GM12878 (cell line): ENCODE results near the gene BCAS3. TPM values are rescaled to one million over a fixed set of nuclear protein-coding genes. Genes with fewer than 3 reads are reported as not detected.

ENCODE experiments used
- ATAC-seq: fragments of 200-7000 bp; cut with Tn5 transposase; 3 replicates; pipeline ENCODE4 v1.9.1; 2020; ENCODE audit warnings: mild to moderate bottlenecking, moderate library complexity
- BruUV-seq: library from RNA; stranded (reverse); fragments of 400-500 nt; replicated peaks from 2 replicates; lab custom pipeline; 2021; lab: Mats Ljungman, UMichigan
- CTCF ChIA-PET: fragments of 300-600 bp; sonication (Branson Sonifier 250); formaldehyde crosslinking; extraction: SDS; loops from one replicate; lab custom pipeline; 2021; ENCODE audit warnings: inconsistent platforms; lab: Yijun Ruan, JAX
- POLR2A ChIA-PET: fragments of 350-600 bp; formaldehyde crosslinking; extraction: SDS; loops from one replicate; lab custom pipeline; 2021; ENCODE audit warnings: inconsistent platforms; lab: Charles Lee
- RAD21 ChIA-PET: fragments of 300-600 bp; sonication (Branson Sonifier 250); formaldehyde crosslinking; loops from one replicate; lab custom pipeline; 2023; ENCODE audit warnings: antibody characterized with exemption; ENCODE audit not compliant: unreplicated experiment; lab: Charles Lee
- SMC1A ChIA-PET: fragments of 300-600 bp; sonication (Branson Sonifier 250); formaldehyde crosslinking; loops from one replicate; lab custom pipeline; 2023; ENCODE audit not compliant: unreplicated experiment, uncharacterized antibody; lab: Charles Lee
- DNase-seq: peaks from one replicate; pipeline ENCODE4 v3.0.0-alpha.2; 2011; ENCODE audit warnings: low read depth, low spot score
- FAIRE-seq: peaks from 3 replicates; lab custom pipeline; 2011; peaks lifted over from hg19 to GRCh38; lab: Jason Lieb, UNC
- H2AFZ ChIP-seq: 2 replicates; pipeline ENCODE4 v1.6.0; 2011; ENCODE audit warnings: low read depth, low read length, control low read depth; ENCODE audit not compliant: control insufficient read depth
- H3K27ac ChIP-seq: 2 replicates; pipeline ENCODE4 v1.5.1; 2011; ENCODE audit warnings: control low read depth; ENCODE audit not compliant: control insufficient read depth, insufficient read depth
- H3K27me3 ChIP-seq, 2 experiments: replicated peaks in 1 of 2; 2 replicates each; pipeline versions ENCODE4 v1.6.0 to v1.6.1; 2011; ENCODE audit warnings: low read length in 1 of 2; ENCODE audit not compliant: control insufficient read depth in 2 of 2, insufficient read depth in 2 of 2
- H3K36me3 ChIP-seq, 2 experiments: 2 replicates each; pipeline ENCODE4 v1.5.1; 2011; ENCODE audit warnings: low read length in 1 of 2; ENCODE audit not compliant: control insufficient read depth in 2 of 2, insufficient read depth in 2 of 2
- H3K4me1 ChIP-seq: 2 replicates; pipeline ENCODE4 v1.6.1; 2011; ENCODE audit warnings: mild to moderate bottlenecking, low read length, moderate library complexity, mixed read lengths; ENCODE audit not compliant: control insufficient read depth, insufficient read depth
- H3K4me2 ChIP-seq: 2 replicates; pipeline ENCODE4 v1.6.0; 2011; ENCODE audit warnings: control low read depth; ENCODE audit not compliant: control insufficient read depth, insufficient read depth
- H3K4me3 ChIP-seq: fragments of 200-600 bp; sonication (generic); 2 replicates; pipeline ENCODE4 v1.5.1; 2016
- H3K79me2 ChIP-seq: 2 replicates; pipeline ENCODE4 v1.6.0; 2011; ENCODE audit warnings: low read length; ENCODE audit not compliant: control insufficient read depth, insufficient read depth
- H3K9ac ChIP-seq: 2 replicates; pipeline ENCODE4 v1.8.0; 2011; ENCODE audit warnings: low read length, control low read depth, mixed read lengths; ENCODE audit not compliant: control insufficient read depth, insufficient read depth
- H3K9me3 ChIP-seq: replicated peaks from 3 replicates; pipeline ENCODE4 v1.5.1; 2011; ENCODE audit warnings: mild to moderate bottlenecking, low read length; ENCODE audit not compliant: control insufficient read depth, insufficient read depth
- H4K20me1 ChIP-seq: 2 replicates; pipeline ENCODE4 v1.6.0; 2011; ENCODE audit not compliant: control insufficient read depth, insufficient read depth
- BMI1 ChIP-seq: fragments of 450-650 bp; IDR thresholded peaks from 2 replicates; pipeline ENCODE4 v1.6.1; 2016; ENCODE audit warnings: mild to moderate bottlenecking, moderate library complexity, borderline replicate concordance
- BRCA1 ChIP-seq: IDR thresholded peaks from 2 replicates; pipeline ENCODE4 v1.6.1; 2011; ENCODE audit warnings: low read depth, low read length, improper control_type of control experiment
- E2F8 ChIP-seq: fragments of 450-650 bp; IDR thresholded peaks from 2 replicates; pipeline ENCODE4 v1.6.1; 2018; ENCODE audit warnings: mild to moderate bottlenecking, low read depth, moderate library complexity; ENCODE audit not compliant: partially characterized antibody
- FOXM1 ChIP-seq: IDR thresholded peaks from 2 replicates; pipeline ENCODE4 v1.6.1; 2012; ENCODE audit warnings: low read depth, mild to moderate bottlenecking, inconsistent platforms, low read length, moderate library complexity
- POLR2A ChIP-seq: IDR thresholded peaks from 2 replicates; pipeline ENCODE4 v1.6.1; 2011; ENCODE audit warnings: low read depth, mild to moderate bottlenecking, low read length
- POLR2AphosphoS2 ChIP-seq: IDR thresholded peaks from 2 replicates; pipeline ENCODE4 v1.6.1; 2011; ENCODE audit warnings: low read depth, mild to moderate bottlenecking, low read length, improper control_type of control experiment, moderate library complexity
- SPI1 ChIP-seq: IDR thresholded peaks from 2 replicates; pipeline ENCODE4 v1.6.1; 2011; ENCODE audit warnings: low read depth, mild to moderate bottlenecking, low read length, moderate library complexity, borderline replicate concordance; ENCODE audit not compliant: insufficient read depth
- SUZ12 ChIP-seq: fragments of 200-600 bp; sonication (generic); IDR thresholded peaks from one replicate; pipeline ENCODE4 v1.6.1; 2018; ENCODE audit warnings: antibody characterized with exemption, mild to moderate bottlenecking; ENCODE audit not compliant: unreplicated experiment
- YY1 ChIP-seq: IDR thresholded peaks from 2 replicates; pipeline ENCODE4 v1.6.1; 2011; ENCODE audit warnings: low read depth, mild to moderate bottlenecking, low read length
- ZNF274 ChIP-seq: IDR thresholded peaks from one replicate; pipeline ENCODE4 v1.8.0; 2011; ENCODE audit not compliant: insufficient read length, insufficient read depth
- ZNF384 ChIP-seq: IDR thresholded peaks from 2 replicates; pipeline ENCODE4 v1.6.1; 2012; ENCODE audit warnings: low read depth, mild to moderate bottlenecking, low read length, improper control_type of control experiment, borderline replicate concordance
- WGBS: methylation state at CpG from one replicate; pipeline ENCODE4 v1.1.6; 2016; ENCODE audit warnings: low lambda C conversion rate; ENCODE audit not compliant: insufficient replicate concordance, insufficient coverage; ENCODE audit errors: missing lambda C conversion rate; 5-methylcytosine and 5-hydroxymethylcytosine counted together
- in situ Hi-C: fragments of 300-500 bp; cut with MboI; formaldehyde crosslinking; loops from 9 replicates; pipeline ENCODE4 v1.14.3; 2018; ENCODE audit warnings: mixed read lengths
- intact Hi-C: fragments of 100-400 bp; cut with micrococcal nuclease; formaldehyde crosslinking; loops from one replicate; pipeline ENCODE4 v1.14.2; 2022; ENCODE audit not compliant: unreplicated experiment
- polyA plus RNA-seq, 11 experiments: library from polyadenylated mRNA; depleted of rRNA in 4 of 11; unstranded in 6 of 11; stranded (reverse) in 5 of 11; fragments of >200 nt; fragmentation: Nextera tagmentation in 4 of 11; fragmentation: Illumina TruSeq in 1 of 11; extraction: Ambion mirVana in 4 of 11; extraction: Trizol in 1 of 11; gene quantifications; 1 replicate in 1 of 11; 2 replicates in 10 of 11; pipeline versions ENCODE4 v1.2.1 to v1.2.3, GENCODE V29; 2011 to 2016; ENCODE audit warnings: inconsistent platforms in 2 of 11, missing spikeins in 2 of 11, low read depth in 1 of 11
- total RNA-seq, 4 experiments: library from RNA; depleted of rRNA in 3 of 4; stranded (reverse); fragments of >200 nt in 3 of 4; fragmentation: Illumina TruSeq in 1 of 4; extraction: Trizol in 1 of 4; gene quantifications; 2 replicates each; pipeline versions ENCODE4 v1.2.1 to v1.2.3, GENCODE V29; 2013 to 2021
- TF ChIP-seq, protein P1 (sequence below): IDR thresholded peaks from 2 replicates; pipeline ENCODE4 v1.6.1; 2012; ENCODE audit warnings: improper control_type of control experiment, low read depth, low read length; ENCODE audit not compliant: insufficient replicate concordance
- TF ChIP-seq, protein P2 (sequence below): fragments of 450-650 bp; formaldehyde crosslinking; IDR thresholded peaks from 2 replicates; pipeline ENCODE4 v1.4.0; 2022; ENCODE audit warnings: mild to moderate bottlenecking, moderate library complexity

Gene BCAS3
- total and polyA plus RNA-seq, 10 of the 15 experiments (the other 5 are each of a cell fraction or from before 2014, with no cell fraction given) = 2.1 to 11.0 (median 6.6) TPM

DNA sequence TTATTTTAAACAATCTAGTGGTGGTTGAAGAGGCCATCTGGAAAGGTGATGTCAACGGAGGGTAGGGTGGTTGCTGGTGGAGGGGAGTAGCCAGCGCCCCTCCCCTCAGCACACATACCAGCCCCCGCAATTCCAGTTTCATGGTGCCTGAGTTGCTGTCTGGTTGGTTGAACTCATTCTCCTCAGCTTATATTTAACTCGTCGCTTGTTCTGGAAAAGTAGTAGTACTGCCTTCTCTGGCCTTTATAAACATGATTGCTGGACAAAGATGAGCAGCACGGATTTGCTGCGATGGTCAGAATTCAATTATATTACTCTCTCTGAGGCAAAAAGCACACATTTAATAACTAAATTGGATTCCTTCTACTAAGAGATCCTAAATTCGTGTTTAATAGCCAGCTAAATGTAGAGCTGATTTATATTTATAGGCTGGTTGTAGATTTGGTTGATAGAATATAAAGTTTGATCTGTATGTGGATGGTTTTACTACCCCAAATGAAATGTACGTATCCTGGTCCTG lies 484.0 kb downstream of the BCAS3 start:
- WGBS = 69% methylated on average over 9 of the region's 9 CpGs
- intact Hi-C loops = no loop called here
- CTCF ChIA-PET = no interaction called here
- ATAC-seq (no peak), FAIRE-seq (no peak), DNase-seq (no peak)
- Histone ChIP-seq H4K20me1 (no peaks in the 10 kb centered on the region), H3K4me2 (no peak overlapping the region), H3K9ac (no peak overlapping the region), H3K4me3 (no peak overlapping the region), H3K27ac (no peak overlapping the region), H3K27me3 (no peaks in the 10 kb centered on the region), H2AFZ (no peak overlapping the region), H3K79me2 (no peaks in the 10 kb centered on the region), H3K36me3 (no peaks in the 10 kb centered on the region), H3K4me1 (no peaks in the 10 kb centered on the region), H3K9me3 (no peaks in the 10 kb centered on the region)
- RAD21 ChIA-PET = no interaction called here
- no peak for TF ChIP-seq YY1
- no peak for TF ChIP-seq FOXM1
- no peak for TF ChIP-seq E2F8
- no peak for TF ChIP-seq SPI1
- no peak for TF ChIP-seq SUZ12
- TF ChIP-seq, protein P1, sequence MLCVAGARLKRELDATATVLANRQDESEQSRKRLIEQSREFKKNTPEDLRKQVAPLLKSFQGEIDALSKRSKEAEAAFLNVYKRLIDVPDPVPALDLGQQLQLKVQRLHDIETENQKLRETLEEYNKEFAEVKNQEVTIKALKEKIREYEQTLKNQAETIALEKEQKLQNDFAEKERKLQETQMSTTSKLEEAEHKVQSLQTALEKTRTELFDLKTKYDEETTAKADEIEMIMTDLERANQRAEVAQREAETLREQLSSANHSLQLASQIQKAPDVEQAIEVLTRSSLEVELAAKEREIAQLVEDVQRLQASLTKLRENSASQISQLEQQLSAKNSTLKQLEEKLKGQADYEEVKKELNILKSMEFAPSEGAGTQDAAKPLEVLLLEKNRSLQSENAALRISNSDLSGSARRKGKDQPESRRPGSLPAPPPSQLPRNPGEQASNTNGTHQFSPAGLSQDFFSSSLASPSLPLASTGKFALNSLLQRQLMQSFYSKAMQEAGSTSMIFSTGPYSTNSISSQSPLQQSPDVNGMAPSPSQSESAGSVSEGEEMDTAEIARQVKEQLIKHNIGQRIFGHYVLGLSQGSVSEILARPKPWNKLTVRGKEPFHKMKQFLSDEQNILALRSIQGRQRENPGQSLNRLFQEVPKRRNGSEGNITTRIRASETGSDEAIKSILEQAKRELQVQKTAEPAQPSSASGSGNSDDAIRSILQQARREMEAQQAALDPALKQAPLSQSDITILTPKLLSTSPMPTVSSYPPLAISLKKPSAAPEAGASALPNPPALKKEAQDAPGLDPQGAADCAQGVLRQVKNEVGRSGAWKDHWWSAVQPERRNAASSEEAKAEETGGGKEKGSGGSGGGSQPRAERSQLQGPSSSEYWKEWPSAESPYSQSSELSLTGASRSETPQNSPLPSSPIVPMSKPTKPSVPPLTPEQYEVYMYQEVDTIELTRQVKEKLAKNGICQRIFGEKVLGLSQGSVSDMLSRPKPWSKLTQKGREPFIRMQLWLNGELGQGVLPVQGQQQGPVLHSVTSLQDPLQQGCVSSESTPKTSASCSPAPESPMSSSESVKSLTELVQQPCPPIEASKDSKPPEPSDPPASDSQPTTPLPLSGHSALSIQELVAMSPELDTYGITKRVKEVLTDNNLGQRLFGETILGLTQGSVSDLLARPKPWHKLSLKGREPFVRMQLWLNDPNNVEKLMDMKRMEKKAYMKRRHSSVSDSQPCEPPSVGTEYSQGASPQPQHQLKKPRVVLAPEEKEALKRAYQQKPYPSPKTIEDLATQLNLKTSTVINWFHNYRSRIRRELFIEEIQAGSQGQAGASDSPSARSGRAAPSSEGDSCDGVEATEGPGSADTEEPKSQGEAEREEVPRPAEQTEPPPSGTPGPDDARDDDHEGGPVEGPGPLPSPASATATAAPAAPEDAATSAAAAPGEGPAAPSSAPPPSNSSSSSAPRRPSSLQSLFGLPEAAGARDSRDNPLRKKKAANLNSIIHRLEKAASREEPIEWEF = no peak
- TF ChIP-seq ZNF274 = no peak
- no peak for TF ChIP-seq ZNF384
- TF ChIP-seq BRCA1 = no peak
- TF ChIP-seq BMI1 = no peak
- TF ChIP-seq POLR2A = no peak
- no peak for TF ChIP-seq POLR2AphosphoS2
- TF ChIP-seq, protein P2, sequence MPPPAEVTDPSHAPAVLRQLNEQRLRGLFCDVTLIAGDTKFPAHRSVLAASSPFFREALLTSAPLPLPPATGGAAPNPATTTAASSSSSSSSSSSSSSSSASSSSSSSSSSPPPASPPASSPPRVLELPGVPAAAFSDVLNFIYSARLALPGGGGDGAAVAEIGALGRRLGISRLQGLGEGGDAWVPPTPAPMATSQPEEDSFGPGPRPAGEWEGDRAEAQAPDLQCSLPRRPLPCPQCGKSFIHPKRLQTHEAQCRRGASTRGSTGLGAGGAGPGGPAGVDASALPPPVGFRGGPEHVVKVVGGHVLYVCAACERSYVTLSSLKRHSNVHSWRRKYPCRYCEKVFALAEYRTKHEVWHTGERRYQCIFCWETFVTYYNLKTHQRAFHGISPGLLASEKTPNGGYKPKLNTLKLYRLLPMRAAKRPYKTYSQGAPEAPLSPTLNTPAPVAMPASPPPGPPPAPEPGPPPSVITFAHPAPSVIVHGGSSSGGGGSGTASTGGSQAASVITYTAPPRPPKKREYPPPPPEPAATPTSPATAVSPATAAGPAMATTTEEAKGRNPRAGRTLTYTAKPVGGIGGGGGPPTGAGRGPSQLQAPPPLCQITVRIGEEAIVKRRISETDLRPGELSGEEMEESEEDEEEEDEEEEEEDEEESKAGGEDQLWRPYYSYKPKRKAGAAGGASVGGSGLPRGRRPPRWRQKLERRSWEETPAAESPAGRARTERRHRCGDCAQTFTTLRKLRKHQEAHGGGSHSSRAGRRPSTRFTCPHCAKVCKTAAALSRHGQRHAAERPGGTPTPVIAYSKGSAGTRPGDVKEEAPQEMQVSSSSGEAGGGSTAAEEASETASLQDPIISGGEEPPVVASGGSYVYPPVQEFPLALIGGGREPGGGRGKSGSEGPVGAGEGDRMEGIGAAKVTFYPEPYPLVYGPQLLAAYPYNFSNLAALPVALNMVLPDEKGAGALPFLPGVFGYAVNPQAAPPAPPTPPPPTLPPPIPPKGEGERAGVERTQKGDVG (CRISPR knock-in tag) = no peak
- BruUV-seq = no TSS peak
- SMC1A ChIA-PET = no interaction called here
- POLR2A ChIA-PET = no interaction called here
- in situ Hi-C loops = no loop called here
